ENCODE data around the gene CAV3.

CAV3 gene

DNA sequence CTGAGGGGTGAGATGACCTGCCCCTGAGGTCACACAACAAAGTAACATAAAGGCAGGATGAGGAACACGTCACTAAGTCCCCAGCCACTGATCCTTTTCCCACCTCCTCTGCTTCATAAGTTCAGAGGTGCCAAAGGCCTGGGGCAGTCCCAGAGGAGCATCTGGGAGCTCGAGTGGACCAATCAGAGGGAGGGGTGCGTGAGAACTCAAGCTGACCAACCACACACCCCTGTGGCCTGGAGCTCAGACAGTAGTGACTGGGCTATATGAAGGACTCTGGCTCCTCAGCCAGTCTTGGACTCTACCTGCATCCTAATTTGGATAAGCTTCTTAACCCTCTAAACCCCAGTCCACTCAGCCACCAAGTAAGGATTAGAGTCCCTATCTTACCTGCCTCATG, 28.0 kb upstream of the CAV3 start:
- Histone ChIP-seq H2AFZ (ENCODE audit: low read depth, low read length, severe bottlenecking) (no peak overlapping the region), H3K4me3 (ENCODE audit: insufficient read depth, low read length, poor library complexity, severe bottlenecking) (no peak overlapping the region), H3F3A (ENCODE audit: insufficient read depth) (no peaks in the 10 kb centered on the region), H3K27ac (ENCODE audit: low read depth, low read length) (no peak overlapping the region), H3K36me3 (ENCODE audit: low read length) (no peaks in the 10 kb centered on the region), H3K9ac (ENCODE audit: low read length) (no peak overlapping the region), H3K27me3 (ENCODE audit: low read length) (no peaks in the 10 kb centered on the region), H3K9me3 (ENCODE audit: insufficient read depth, low read length) (no peaks in the 10 kb centered on the region), H4K20me1 (ENCODE audit: low read depth, low read length) (no peaks in the 10 kb centered on the region), H3K79me2 (ENCODE audit: insufficient read depth, low read length) (no peaks in the 10 kb centered on the region), H3K4me2 (ENCODE audit: low read depth, low read length, poor library complexity, severe bottlenecking) (no peak overlapping the region), H3K9me2 (replicated peaks; ENCODE audit: insufficient read depth, low read length) (no peaks in the 10 kb centered on the region)
- TF ChIP-seq EZH2phosphoT487 (conservative IDR thresholded peaks at IDR 0.05; ENCODE audit: low read length) = no peak

GRCh38 chr3:8709287-8709686, 24.3 kb upstream of the CAV3 start:
- no peaks in the 10 kb centered on the region for H3K79me2 ChIP-seq (ENCODE audit: insufficient read depth, low read length)

GRCh38 chr3:8709801-8710507, 23.6 kb upstream of the CAV3 start:
- Histone ChIP-seq H3K9me2 (replicated peaks; ENCODE audit: insufficient read depth, low read length) (no peaks in the 10 kb centered on the region), H3K79me2 (ENCODE audit: insufficient read depth, low read length) (no peaks in the 10 kb centered on the region), H3K9ac (ENCODE audit: low read length) (no peak overlapping the region), H3K4me2 (ENCODE audit: low read depth, low read length, poor library complexity, severe bottlenecking) (no peak overlapping the region), H3F3A (ENCODE audit: insufficient read depth) (no peaks in the 10 kb centered on the region), H3K36me3 (ENCODE audit: low read length) (no peaks in the 10 kb centered on the region), H3K9me3 (ENCODE audit: insufficient read depth, low read length) (no peaks in the 10 kb centered on the region), H4K20me1 (ENCODE audit: low read depth, low read length) (no peaks in the 10 kb centered on the region), H3K4me3 (ENCODE audit: insufficient read depth, low read length, poor library complexity, severe bottlenecking) (no peak overlapping the region), H2AFZ (ENCODE audit: low read depth, low read length, severe bottlenecking) (no peak overlapping the region), H3K27ac (ENCODE audit: low read depth, low read length) (no peak overlapping the region), H3K27me3 (ENCODE audit: low read length) (no peaks in the 10 kb centered on the region)
- no peak for TF ChIP-seq EZH2phosphoT487 (conservative IDR thresholded peaks at IDR 0.05; ENCODE audit: low read length)
- TF ChIP-seq, protein P1, sequence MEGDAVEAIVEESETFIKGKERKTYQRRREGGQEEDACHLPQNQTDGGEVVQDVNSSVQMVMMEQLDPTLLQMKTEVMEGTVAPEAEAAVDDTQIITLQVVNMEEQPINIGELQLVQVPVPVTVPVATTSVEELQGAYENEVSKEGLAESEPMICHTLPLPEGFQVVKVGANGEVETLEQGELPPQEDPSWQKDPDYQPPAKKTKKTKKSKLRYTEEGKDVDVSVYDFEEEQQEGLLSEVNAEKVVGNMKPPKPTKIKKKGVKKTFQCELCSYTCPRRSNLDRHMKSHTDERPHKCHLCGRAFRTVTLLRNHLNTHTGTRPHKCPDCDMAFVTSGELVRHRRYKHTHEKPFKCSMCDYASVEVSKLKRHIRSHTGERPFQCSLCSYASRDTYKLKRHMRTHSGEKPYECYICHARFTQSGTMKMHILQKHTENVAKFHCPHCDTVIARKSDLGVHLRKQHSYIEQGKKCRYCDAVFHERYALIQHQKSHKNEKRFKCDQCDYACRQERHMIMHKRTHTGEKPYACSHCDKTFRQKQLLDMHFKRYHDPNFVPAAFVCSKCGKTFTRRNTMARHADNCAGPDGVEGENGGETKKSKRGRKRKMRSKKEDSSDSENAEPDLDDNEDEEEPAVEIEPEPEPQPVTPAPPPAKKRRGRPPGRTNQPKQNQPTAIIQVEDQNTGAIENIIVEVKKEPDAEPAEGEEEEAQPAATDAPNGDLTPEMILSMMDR (IDR thresholded peaks at IDR 0.05; ENCODE audit: insufficient read depth, low read length, poor library complexity, severe bottlenecking) = no peak

More at GRCh38 chr3:8709287-8709686, 24.3 kb upstream of the CAV3 start:
- Histone ChIP-seq H3K9me2 (replicated peaks; ENCODE audit: insufficient read depth, low read length) (no peaks in the 10 kb centered on the region), H3K4me2 (ENCODE audit: low read depth, low read length, poor library complexity, severe bottlenecking) (no peak overlapping the region), H2AFZ (ENCODE audit: low read depth, low read length, severe bottlenecking) (no peak overlapping the region), H3K4me3 (ENCODE audit: insufficient read depth, low read length, poor library complexity, severe bottlenecking) (no peak overlapping the region), H3K36me3 (ENCODE audit: low read length) (no peaks in the 10 kb centered on the region), H3K9ac (ENCODE audit: low read length) (no peak overlapping the region), H3F3A (ENCODE audit: insufficient read depth) (no peaks in the 10 kb centered on the region), H3K27ac (ENCODE audit: low read depth, low read length) (no peak overlapping the region), H3K27me3 (ENCODE audit: low read length) (no peaks in the 10 kb centered on the region), H4K20me1 (ENCODE audit: low read depth, low read length) (no peaks in the 10 kb centered on the region), H3K9me3 (ENCODE audit: insufficient read depth, low read length) (no peaks in the 10 kb centered on the region)
- TF ChIP-seq, protein P1 (IDR thresholded peaks at IDR 0.05; ENCODE audit: insufficient read depth, low read length, poor library complexity, severe bottlenecking) = no peak
- no peak for TF ChIP-seq EZH2phosphoT487 (conservative IDR thresholded peaks at IDR 0.05; ENCODE audit: low read length)
